Measurements from ENCODE around the gene DNASE1L3. TPM values are rescaled to one million over a fixed set of nuclear protein-coding genes. Genes with fewer than 3 reads are reported as not detected.

DNASE1L3 gene
- total and polyA plus RNA-seq, 4 donors = 76.1 to 201 (median 128) TPM

DNA sequence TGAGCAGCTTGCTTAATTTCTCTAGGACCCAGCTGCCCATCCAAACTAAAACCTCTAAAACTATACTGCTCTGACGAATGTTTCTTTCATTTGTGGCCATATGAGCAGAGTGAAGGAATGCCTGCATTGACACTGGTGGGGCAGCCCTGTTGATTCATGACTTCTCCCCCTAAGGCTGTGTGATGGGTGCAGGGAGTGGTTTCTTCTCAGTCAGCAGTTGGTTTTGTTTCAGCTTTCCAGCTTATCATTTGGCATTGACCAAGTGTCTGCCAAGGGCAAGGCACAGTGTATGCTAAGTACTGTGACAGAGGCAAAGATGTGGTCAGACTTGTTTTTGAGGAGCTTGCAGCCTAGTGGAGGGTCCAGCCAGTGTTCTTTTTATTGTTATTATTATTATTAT is 31.6 kb upstream of the DNASE1L3 start:
- whole genome bisulfite sequencing = 77% methylated on average over 1 of the region's 1 CpG
- Histone ChIP-seq H3K4me1 (ENCODE audit: control insufficient read depth in 4 of 4, insufficient read depth in 4 of 4, low read length in 3 of 4) (peaks cover 8 to 55% (median 44%) of the 10 kb centered on the region in 4 donors), H3K36me3 (ENCODE audit: control insufficient read depth in 4 of 4, insufficient read depth in 3 of 4, low read depth in 1 of 4, low read length in 3 of 4) (no peaks in the 10 kb centered on the region), H3K27me3 (ENCODE audit: control insufficient read depth in 4 of 4, insufficient read depth in 4 of 4, low read length in 3 of 4) (no peaks in the 10 kb centered on the region), H3K4me3 (ENCODE audit: low read depth in 1 of 3, low read length in 3 of 3) (no peak overlapping the region), H3K9ac (ENCODE audit: low read depth in 1 of 2, low read length in 2 of 2) (no peak overlapping the region), H3K9me3 (ENCODE audit: control insufficient read depth in 4 of 4, low read length in 3 of 4) (no peaks in the 10 kb centered on the region), H3K27ac (ENCODE audit: low read depth in 1 of 2, low read length in 2 of 2) (no peak overlapping the region)
- DNase-seq (ENCODE audit: low spot score) = no peak
- TF ChIP-seq RXRA (IDR thresholded peaks at IDR 0.05) = no peak
- no peak for TF ChIP-seq GABPA (IDR thresholded peaks at IDR 0.05 in 1 of 2, conservative IDR thresholded peaks at IDR 0.05 in 1 of 2)
- no peak for TF ChIP-seq TAF1 (conservative IDR thresholded peaks at IDR 0.05)
- TF ChIP-seq EGR1 (IDR thresholded peaks at IDR 0.05; ENCODE audit: low read depth in 2 of 2) = no peak
- TF ChIP-seq SP1 (IDR thresholded peaks at IDR 0.05) = no peak
- TF ChIP-seq REST (IDR thresholded peaks at IDR 0.05) = no peak
- no peak for TF ChIP-seq YY1 (IDR thresholded peaks at IDR 0.05)
- no peak for TF ChIP-seq FOXA2 (IDR thresholded peaks at IDR 0.05)
- no peak for TF ChIP-seq NR2F2 (IDR thresholded peaks at IDR 0.05)
- TF ChIP-seq, protein P1, sequence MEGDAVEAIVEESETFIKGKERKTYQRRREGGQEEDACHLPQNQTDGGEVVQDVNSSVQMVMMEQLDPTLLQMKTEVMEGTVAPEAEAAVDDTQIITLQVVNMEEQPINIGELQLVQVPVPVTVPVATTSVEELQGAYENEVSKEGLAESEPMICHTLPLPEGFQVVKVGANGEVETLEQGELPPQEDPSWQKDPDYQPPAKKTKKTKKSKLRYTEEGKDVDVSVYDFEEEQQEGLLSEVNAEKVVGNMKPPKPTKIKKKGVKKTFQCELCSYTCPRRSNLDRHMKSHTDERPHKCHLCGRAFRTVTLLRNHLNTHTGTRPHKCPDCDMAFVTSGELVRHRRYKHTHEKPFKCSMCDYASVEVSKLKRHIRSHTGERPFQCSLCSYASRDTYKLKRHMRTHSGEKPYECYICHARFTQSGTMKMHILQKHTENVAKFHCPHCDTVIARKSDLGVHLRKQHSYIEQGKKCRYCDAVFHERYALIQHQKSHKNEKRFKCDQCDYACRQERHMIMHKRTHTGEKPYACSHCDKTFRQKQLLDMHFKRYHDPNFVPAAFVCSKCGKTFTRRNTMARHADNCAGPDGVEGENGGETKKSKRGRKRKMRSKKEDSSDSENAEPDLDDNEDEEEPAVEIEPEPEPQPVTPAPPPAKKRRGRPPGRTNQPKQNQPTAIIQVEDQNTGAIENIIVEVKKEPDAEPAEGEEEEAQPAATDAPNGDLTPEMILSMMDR (IDR thresholded peaks at IDR 0.05; ENCODE audit: low read depth, low read length, missing input control) = no peak
- TF ChIP-seq, protein P2, sequence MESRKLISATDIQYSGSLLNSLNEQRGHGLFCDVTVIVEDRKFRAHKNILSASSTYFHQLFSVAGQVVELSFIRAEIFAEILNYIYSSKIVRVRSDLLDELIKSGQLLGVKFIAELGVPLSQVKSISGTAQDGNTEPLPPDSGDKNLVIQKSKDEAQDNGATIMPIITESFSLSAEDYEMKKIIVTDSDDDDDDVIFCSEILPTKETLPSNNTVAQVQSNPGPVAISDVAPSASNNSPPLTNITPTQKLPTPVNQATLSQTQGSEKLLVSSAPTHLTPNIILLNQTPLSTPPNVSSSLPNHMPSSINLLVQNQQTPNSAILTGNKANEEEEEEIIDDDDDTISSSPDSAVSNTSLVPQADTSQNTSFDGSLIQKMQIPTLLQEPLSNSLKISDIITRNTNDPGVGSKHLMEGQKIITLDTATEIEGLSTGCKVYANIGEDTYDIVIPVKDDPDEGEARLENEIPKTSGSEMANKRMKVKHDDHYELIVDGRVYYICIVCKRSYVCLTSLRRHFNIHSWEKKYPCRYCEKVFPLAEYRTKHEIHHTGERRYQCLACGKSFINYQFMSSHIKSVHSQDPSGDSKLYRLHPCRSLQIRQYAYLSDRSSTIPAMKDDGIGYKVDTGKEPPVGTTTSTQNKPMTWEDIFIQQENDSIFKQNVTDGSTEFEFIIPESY (IDR thresholded peaks at IDR 0.05) = no peak
- TF ChIP-seq, protein P3, sequence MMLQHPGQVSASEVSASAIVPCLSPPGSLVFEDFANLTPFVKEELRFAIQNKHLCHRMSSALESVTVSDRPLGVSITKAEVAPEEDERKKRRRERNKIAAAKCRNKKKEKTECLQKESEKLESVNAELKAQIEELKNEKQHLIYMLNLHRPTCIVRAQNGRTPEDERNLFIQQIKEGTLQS (IDR thresholded peaks at IDR 0.05) = no peak

- Histone ChIP-seq H3K27me3 (ENCODE audit: control insufficient read depth in 4 of 4, insufficient read depth in 4 of 4, low read length in 3 of 4) (no peaks in the 10 kb centered on the region), H3K9ac (ENCODE audit: low read depth in 1 of 2, low read length in 2 of 2) (peak overlapping the region in 1 of 2 donors; percentile 11), H3K36me3 (ENCODE audit: control insufficient read depth in 4 of 4, insufficient read depth in 3 of 4, low read depth in 1 of 4, low read length in 3 of 4) (no peaks in the 10 kb centered on the region), H3K27ac (ENCODE audit: low read depth in 1 of 2, low read length in 2 of 2) (peak overlapping the region; percentile 48 to 65), H3K9me3 (ENCODE audit: control insufficient read depth in 4 of 4, low read length in 3 of 4) (no peaks in the 10 kb centered on the region), H3K4me3 (ENCODE audit: low read depth in 1 of 3, low read length in 3 of 3) (no peak overlapping the region), H3K4me1 (ENCODE audit: control insufficient read depth in 4 of 4, insufficient read depth in 4 of 4, low read length in 3 of 4) (peaks cover 8 to 55% (median 46%) of the 10 kb centered on the region in 4 donors)
- no peak for DNase-seq (ENCODE audit: low spot score)
- TF ChIP-seq RXRA (IDR thresholded peaks at IDR 0.05) = peak in 1 of 2 donors; percentile 15
- TF ChIP-seq, protein P3 (IDR thresholded peaks at IDR 0.05) = peak; percentile 74
- TF ChIP-seq FOXA2 (IDR thresholded peaks at IDR 0.05) = no peak
- TF ChIP-seq RAD21 (IDR thresholded peaks at IDR 0.05) = peak in 1 of 2 donors; percentile 14
- WGBS = 59% methylated on average over 4 of the region's 4 CpGs
Measured at GRCh38 chr3:58241306-58242044, 30.7 kb upstream of the DNASE1L3 start.
